Osteoblast (primary cell): Measurements from ENCODE around the gene TRABD. TPM values are rescaled to one million over a fixed set of nuclear protein-coding genes. Genes with fewer than 3 reads are reported as not detected.
A peak's percentile ranks its signal among the peaks of the same experiment; 100 is the strongest.

Source experiments
- DNase-seq: peaks from one replicate; pipeline ENCODE4 v3.0.0; 2011; ENCODE audit warnings: low spot score, mixed read lengths; ENCODE audit not compliant: insufficient read length; ENCODE audit errors: missing footprints
- H2AFZ ChIP-seq: 2 replicates; pipeline ENCODE4 v1.6.0; 2011; ENCODE audit warnings: mild to moderate bottlenecking, low read length
- H3K27ac ChIP-seq: 2 replicates; pipeline ENCODE4 v1.5.1; 2011; ENCODE audit warnings: mild to moderate bottlenecking, low read depth, low read length, moderate library complexity
- H3K27me3 ChIP-seq: 2 replicates; pipeline ENCODE4 v1.6.0; 2012; ENCODE audit warnings: mild to moderate bottlenecking, control low read depth, inconsistent platforms, low read length, moderate library complexity; ENCODE audit not compliant: insufficient read depth
- H3K36me3 ChIP-seq: 2 replicates; pipeline ENCODE4 v1.5.1; 2011; ENCODE audit warnings: mild to moderate bottlenecking, low read length, control low read depth, moderate library complexity; ENCODE audit not compliant: insufficient read depth
- H3K4me1 ChIP-seq: 2 replicates; pipeline ENCODE4 v1.5.1; 2011; ENCODE audit warnings: mild to moderate bottlenecking, low read length, control low read depth, moderate library complexity; ENCODE audit not compliant: insufficient read depth
- H3K4me2 ChIP-seq: 2 replicates; pipeline ENCODE4 v1.6.0; 2011; ENCODE audit warnings: mild to moderate bottlenecking, low read length; ENCODE audit not compliant: insufficient read depth
- H3K4me3 ChIP-seq: fragments of 200-600 bp; sonication (generic); 3 replicates; pipeline ENCODE4 v1.5.1; 2012; ENCODE audit warnings: mild to moderate bottlenecking, low read length, inconsistent platforms; ENCODE audit not compliant: insufficient read depth
- H3K79me2 ChIP-seq: 2 replicates; pipeline ENCODE4 v1.6.0; 2012; ENCODE audit warnings: mild to moderate bottlenecking, low read length, control low read depth, inconsistent platforms; ENCODE audit not compliant: insufficient read depth
- H3K9me3 ChIP-seq: 2 replicates; pipeline ENCODE4 v1.5.1; 2011; ENCODE audit warnings: low read depth, low read length, control low read depth
- H4K20me1 ChIP-seq: 2 replicates; pipeline ENCODE4 v1.6.0; 2012; ENCODE audit warnings: mild to moderate bottlenecking, low read length, control low read depth; ENCODE audit not compliant: insufficient read depth
- total RNA-seq: library from RNA; depleted of rRNA; stranded (reverse); fragments of >200 nt; gene quantifications from 2 replicates; pipeline ENCODE4 v1.2.3, GENCODE V29; 2012
- TF ChIP-seq, protein P1 (sequence below): IDR thresholded peaks from 2 replicates; pipeline ENCODE4 v1.5.1; 2011; ENCODE audit warnings: mild to moderate bottlenecking, low read depth, low read length, moderate library complexity; ENCODE audit errors: extremely low read depth

The TRABD gene
- total RNA-seq, 1 donor, result 13.8 TPM

DNA sequence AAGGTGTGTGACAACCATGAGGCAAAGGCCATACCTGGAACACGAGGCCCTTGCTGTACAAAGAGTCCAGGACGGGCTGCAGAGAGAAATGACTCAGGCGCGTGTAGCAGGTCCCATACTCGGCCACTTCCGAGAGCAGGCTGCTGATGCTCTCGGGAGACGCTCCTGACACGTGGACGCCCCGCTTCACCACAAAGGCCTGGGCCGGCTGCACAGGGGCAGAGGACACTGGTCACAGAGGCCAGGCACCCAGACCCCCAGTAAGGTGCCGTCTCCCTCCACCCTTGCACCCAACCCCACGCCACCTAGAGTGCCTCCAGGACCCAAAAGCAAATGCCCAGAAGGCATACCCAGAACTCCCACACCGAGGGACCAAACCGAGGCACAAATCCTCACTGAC lies 43.7 kb downstream of the TRABD start:
- no peak for DNase-seq
- H3K27ac ChIP-seq, result no peak overlapping the region
- H3K4me2 ChIP-seq, result no peak overlapping the region
- no peak overlapping the region for H3K4me3 ChIP-seq
- no peak overlapping the region for H2AFZ ChIP-seq
- no peaks in the 10 kb centered on the region for H3K4me1 ChIP-seq
- TF ChIP-seq, protein P1, sequence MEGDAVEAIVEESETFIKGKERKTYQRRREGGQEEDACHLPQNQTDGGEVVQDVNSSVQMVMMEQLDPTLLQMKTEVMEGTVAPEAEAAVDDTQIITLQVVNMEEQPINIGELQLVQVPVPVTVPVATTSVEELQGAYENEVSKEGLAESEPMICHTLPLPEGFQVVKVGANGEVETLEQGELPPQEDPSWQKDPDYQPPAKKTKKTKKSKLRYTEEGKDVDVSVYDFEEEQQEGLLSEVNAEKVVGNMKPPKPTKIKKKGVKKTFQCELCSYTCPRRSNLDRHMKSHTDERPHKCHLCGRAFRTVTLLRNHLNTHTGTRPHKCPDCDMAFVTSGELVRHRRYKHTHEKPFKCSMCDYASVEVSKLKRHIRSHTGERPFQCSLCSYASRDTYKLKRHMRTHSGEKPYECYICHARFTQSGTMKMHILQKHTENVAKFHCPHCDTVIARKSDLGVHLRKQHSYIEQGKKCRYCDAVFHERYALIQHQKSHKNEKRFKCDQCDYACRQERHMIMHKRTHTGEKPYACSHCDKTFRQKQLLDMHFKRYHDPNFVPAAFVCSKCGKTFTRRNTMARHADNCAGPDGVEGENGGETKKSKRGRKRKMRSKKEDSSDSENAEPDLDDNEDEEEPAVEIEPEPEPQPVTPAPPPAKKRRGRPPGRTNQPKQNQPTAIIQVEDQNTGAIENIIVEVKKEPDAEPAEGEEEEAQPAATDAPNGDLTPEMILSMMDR, result no peak
- H3K27me3 ChIP-seq, result no peaks in the 10 kb centered on the region
- no peaks in the 10 kb centered on the region for H3K9me3 ChIP-seq
- peaks cover 9% of the 10 kb centered on the region for H4K20me1 ChIP-seq
- peaks cover 22% of the 10 kb centered on the region for H3K36me3 ChIP-seq
- peaks cover 14% of the 10 kb centered on the region for H3K79me2 ChIP-seq

DNA sequence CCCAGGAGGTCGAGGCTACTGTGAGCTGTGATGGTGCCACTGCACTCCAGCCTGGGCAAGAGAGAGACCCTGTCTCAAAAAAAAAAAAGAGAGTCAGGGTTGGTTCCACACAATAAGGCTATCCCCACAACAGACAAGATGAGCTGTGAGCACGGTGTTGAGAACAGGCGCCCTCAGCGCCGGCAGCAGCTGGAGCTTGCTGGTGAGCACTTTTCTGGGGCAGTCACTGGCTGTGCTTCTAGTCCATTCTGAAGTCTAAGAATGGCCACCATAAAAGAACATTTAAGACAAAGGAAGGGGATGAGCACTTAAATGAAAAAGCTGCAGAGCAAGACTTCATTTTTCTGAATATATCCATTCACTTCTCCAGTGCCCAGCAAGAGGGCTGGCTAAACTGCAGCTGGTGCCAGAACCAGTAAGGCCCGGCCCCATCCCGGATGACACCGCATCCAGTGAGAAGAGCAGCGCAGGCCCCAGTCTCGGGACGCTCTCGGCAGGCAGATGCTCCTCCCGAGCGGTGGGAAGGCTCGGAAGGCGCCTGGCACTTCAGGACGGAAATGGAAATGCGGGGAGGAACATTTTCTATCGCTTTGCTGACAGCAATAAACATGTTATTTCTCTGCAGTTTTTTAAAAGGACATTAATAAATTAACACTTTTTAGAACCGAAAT lies 46.9 kb downstream of the TRABD start:
- no peak overlapping the region for H3K4me3 ChIP-seq
- H3K36me3 ChIP-seq, result peaks cover 15% of the 10 kb centered on the region
- no peaks in the 10 kb centered on the region for H3K27me3 ChIP-seq
- no peak overlapping the region for H2AFZ ChIP-seq
- DNase-seq, result peak; percentile 79
- no peaks in the 10 kb centered on the region for H3K9me3 ChIP-seq
- H3K4me2 ChIP-seq, result no peak overlapping the region
- H4K20me1 ChIP-seq, result peaks cover 29% of the 10 kb centered on the region
- TF ChIP-seq, protein P1, result no peak
- H3K4me1 ChIP-seq, result no peaks in the 10 kb centered on the region
- H3K79me2 ChIP-seq, result peaks cover 40% of the 10 kb centered on the region
- H3K27ac ChIP-seq, result no peak overlapping the region

GRCh38 chr22:50233223-50233622 lies 47.5 kb downstream of the TRABD start:
- Histone ChIP-seq H3K79me2 (peaks cover 44% of the 10 kb centered on the region), H3K27ac (no peak overlapping the region), H3K4me3 (no peak overlapping the region), H3K4me2 (no peak overlapping the region), H3K36me3 (peaks cover 15% of the 10 kb centered on the region), H3K4me1 (no peaks in the 10 kb centered on the region), H2AFZ (no peak overlapping the region), H4K20me1 (peaks cover 29% of the 10 kb centered on the region), H3K27me3 (no peaks in the 10 kb centered on the region), H3K9me3 (no peaks in the 10 kb centered on the region)
- TF ChIP-seq, protein P1, result no peak
- no peak for DNase-seq

- DNase-seq, result peak; percentile 97
- TF ChIP-seq, protein P1, result peak; percentile 53
- peaks cover 19% of the 10 kb centered on the region for H3K36me3 ChIP-seq
- H4K20me1 ChIP-seq, result peaks cover 50% of the 10 kb centered on the region
- H3K27ac ChIP-seq, result no peak overlapping the region
- no peaks in the 10 kb centered on the region for H3K9me3 ChIP-seq
- no peaks in the 10 kb centered on the region for H3K27me3 ChIP-seq
- no peak overlapping the region for H3K4me2 ChIP-seq
- H3K4me3 ChIP-seq, result no peak overlapping the region
- no peak overlapping the region for H2AFZ ChIP-seq
- peaks cover 69% of the 10 kb centered on the region for H3K79me2 ChIP-seq
- H3K4me1 ChIP-seq, result peaks cover 7% of the 10 kb centered on the region
Observed at GRCh38 chr22:50236731-50237409, 51.2 kb downstream of the TRABD start.
